Mesodermal cell (in vitro differentiated cells): ENCODE data around the gene NPC1L1.

Source experiments
- H3K27ac ChIP-seq: 2 replicates; pipeline ENCODE4 v1.7.0; 2013; ENCODE audit warnings: mild to moderate bottlenecking, low read depth, low read length, moderate library complexity; ENCODE audit not compliant: severe bottlenecking
- H3K36me3 ChIP-seq: 2 replicates; pipeline ENCODE4 v1.7.1; 2013; ENCODE audit warnings: mild to moderate bottlenecking, low read length, moderate library complexity; ENCODE audit not compliant: control insufficient read depth, insufficient read depth
- H3K4me1 ChIP-seq: one replicate; pipeline ENCODE4 v1.7.1; 2013; ENCODE audit warnings: mild to moderate bottlenecking, low read length; ENCODE audit not compliant: insufficient read depth, control insufficient read depth, poor library complexity, severe bottlenecking
- H3K4me3 ChIP-seq: 2 replicates; pipeline ENCODE4 v1.7.0; 2013; ENCODE audit warnings: low read length, control low read depth, mild to moderate bottlenecking; ENCODE audit not compliant: insufficient read depth, poor library complexity, severe bottlenecking; ENCODE audit errors: extremely low read depth
- H3K9me3 ChIP-seq: 2 replicates; pipeline ENCODE4 v1.7.1; 2013; ENCODE audit warnings: mild to moderate bottlenecking, low read length, moderate library complexity; ENCODE audit not compliant: control insufficient read depth
- WGBS, 2 experiments: methylation state at CpG; one replicate each; pipeline ENCODE4 v1.1.5; 2013; ENCODE audit warnings: missing lambda C conversion rate in 2 of 2; ENCODE audit not compliant: insufficient coverage in 2 of 2; 5-methylcytosine and 5-hydroxymethylcytosine counted together

NPC1L1 gene

GRCh38 chr7:44482502-44483485, 58.3 kb downstream of the NPC1L1 start:
- WGBS, 2 experiments = 93% methylated on average over 2 of the region's 2 CpGs; no CpG with 5 or more reads in 1 of the 2 experiments
- peaks cover 78% of the 10 kb centered on the region for H3K36me3 ChIP-seq

GRCh38 chr7:44477938-44478337, 63.2 kb downstream of the NPC1L1 start:
- H3K27ac ChIP-seq = no peak overlapping the region
- H3K4me3 ChIP-seq = no peak overlapping the region
- no peaks in the 10 kb centered on the region for H3K9me3 ChIP-seq
- H3K4me1 ChIP-seq = peaks cover 13% of the 10 kb centered on the region
- 95 to 100% methylated on average over 2 to 5 of the region's 8 CpGs for WGBS, 2 experiments
- peaks cover 77% of the 10 kb centered on the region for H3K36me3 ChIP-seq

More at GRCh38 chr7:44482502-44483485, 58.3 kb downstream of the NPC1L1 start:
- Histone ChIP-seq H3K4me1 (peaks cover 4% of the 10 kb centered on the region), H3K9me3 (no peaks in the 10 kb centered on the region), H3K4me3 (no peak overlapping the region), H3K27ac (no peak overlapping the region)

- H3K36me3 ChIP-seq = peaks cover 70% of the 10 kb centered on the region
Measured at GRCh38 chr7:44477063-44477830, 63.9 kb downstream of the NPC1L1 start.

GRCh38 chr7:44476313-44476712, 64.8 kb downstream of the NPC1L1 start:
- WGBS, 2 experiments = 93 to 95% methylated on average over 5 of the region's 5 CpGs
- peaks cover 68% of the 10 kb centered on the region for H3K36me3 ChIP-seq
- no peak overlapping the region for H3K4me3 ChIP-seq

More at GRCh38 chr7:44477063-44477830, 63.9 kb downstream of the NPC1L1 start:
- Histone ChIP-seq H3K27ac (no peak overlapping the region), H3K9me3 (no peaks in the 10 kb centered on the region), H3K4me3 (no peak overlapping the region), H3K4me1 (peaks cover 13% of the 10 kb centered on the region)
- WGBS, 2 experiments = 26 to 43% methylated on average over 3 to 5 of the region's 6 CpGs

GRCh38 chr7:44473295-44473694, 67.8 kb downstream of the NPC1L1 start:
- Histone ChIP-seq H3K27ac (no peak overlapping the region), H3K36me3 (peaks cover 61% of the 10 kb centered on the region), H3K9me3 (no peaks in the 10 kb centered on the region), H3K4me3 (no peak overlapping the region), H3K4me1 (peaks cover 17% of the 10 kb centered on the region)
- 93% methylated on average over 3 of the region's 3 CpGs for WGBS, 2 experiments

More at GRCh38 chr7:44476313-44476712, 64.8 kb downstream of the NPC1L1 start:
- H3K4me1 ChIP-seq = peaks cover 13% of the 10 kb centered on the region
- H3K27ac ChIP-seq = no peak overlapping the region
- no peaks in the 10 kb centered on the region for H3K9me3 ChIP-seq

GRCh38 chr7:44472843-44473242, 68.3 kb downstream of the NPC1L1 start:
- no peak overlapping the region for H3K27ac ChIP-seq
- H3K4me1 ChIP-seq = peaks cover 14% of the 10 kb centered on the region
- H3K36me3 ChIP-seq = peaks cover 63% of the 10 kb centered on the region
- 96 to 100% methylated on average over 3 of the region's 3 CpGs for WGBS, 2 experiments
- no peaks in the 10 kb centered on the region for H3K9me3 ChIP-seq
- H3K4me3 ChIP-seq = no peak overlapping the region

- Histone ChIP-seq H3K4me3 (no peak overlapping the region), H3K36me3 (peaks cover 69% of the 10 kb centered on the region), H3K27ac (no peak overlapping the region), H3K9me3 (no peaks in the 10 kb centered on the region), H3K4me1 (peaks cover 11% of the 10 kb centered on the region)
- WGBS, 2 experiments = 90 to 100% methylated on average over 1 to 2 of the region's 3 CpGs
Measured at GRCh38 chr7:44471850-44472249, 69.3 kb downstream of the NPC1L1 start.

- no peak overlapping the region for H3K27ac ChIP-seq
- peaks cover 68% of the 10 kb centered on the region for H3K36me3 ChIP-seq
- H3K4me1 ChIP-seq = peaks cover 11% of the 10 kb centered on the region
- H3K9me3 ChIP-seq = no peaks in the 10 kb centered on the region
- no peak overlapping the region for H3K4me3 ChIP-seq
- 90 to 100% methylated on average over 1 of the region's 1 CpG for WGBS, 2 experiments
Measured at GRCh38 chr7:44471436-44471835, 69.7 kb downstream of the NPC1L1 start.

GRCh38 chr7:44470628-44471245, 70.4 kb downstream of the NPC1L1 start:
- H3K36me3 ChIP-seq = peaks cover 69% of the 10 kb centered on the region
- H3K4me1 ChIP-seq = peaks cover 11% of the 10 kb centered on the region
- no peak overlapping the region for H3K4me3 ChIP-seq
- WGBS, 2 experiments = 93 to 100% methylated on average over 2 to 3 of the region's 5 CpGs
- H3K27ac ChIP-seq = peak overlapping the region; percentile 5
- H3K9me3 ChIP-seq = no peaks in the 10 kb centered on the region

GRCh38 chr7:44470135-44470479, 71.0 kb downstream of the NPC1L1 start:
- Histone ChIP-seq H3K27ac (peak overlapping the region; percentile 5), H3K4me1 (peaks cover 11% of the 10 kb centered on the region), H3K36me3 (peaks cover 71% of the 10 kb centered on the region), H3K4me3 (no peak overlapping the region), H3K9me3 (no peaks in the 10 kb centered on the region)
- 93 to 94% methylated on average over 2 of the region's 2 CpGs for WGBS, 2 experiments
